IPS DF 6.9 (cell line): ENCODE measurements around the gene THSD4.
"Not testable (repeated sequence)": the region's sequence is repeated elsewhere in the genome, so short reads cannot be mapped to it uniquely, and the experiment has no call there.

Experiments
- DNase-seq: peaks from one replicate; pipeline ENCODE4 v3.0.0-alpha.2; 2013; ENCODE audit warnings: low read depth, low spot score
- H3K27ac ChIP-seq: one replicate; pipeline ENCODE4 v1.5.1; 2013; ENCODE audit warnings: low read length, control low read depth
- H3K27me3 ChIP-seq: 2 replicates; pipeline ENCODE4 v1.6.1; 2013; ENCODE audit warnings: mild to moderate bottlenecking, low read length; ENCODE audit not compliant: control insufficient read depth, insufficient read depth
- H3K36me3 ChIP-seq: 2 replicates; pipeline ENCODE4 v1.6.1; 2013; ENCODE audit warnings: low read length; ENCODE audit not compliant: control insufficient read depth, insufficient read depth
- H3K4me1 ChIP-seq: 2 replicates; pipeline ENCODE4 v1.6.1; 2013; ENCODE audit warnings: low read length; ENCODE audit not compliant: control insufficient read depth, insufficient read depth
- H3K4me3 ChIP-seq: 2 replicates; pipeline ENCODE4 v1.5.1; 2013; ENCODE audit warnings: mild to moderate bottlenecking, low read length
- H3K9me3 ChIP-seq: 2 replicates; pipeline ENCODE4 v1.6.1; 2013; ENCODE audit warnings: low read length, inconsistent platforms; ENCODE audit not compliant: control insufficient read depth, insufficient read depth
- WGBS: extraction: QIAGEN DNeasy Blood & Tissue Kit; methylation state at CpG from one replicate; pipeline ENCODE4 v1.1.7; 2013; ENCODE audit warnings: mixed read lengths, missing lambda C conversion rate; ENCODE audit not compliant: insufficient read length, insufficient coverage; 5-methylcytosine and 5-hydroxymethylcytosine counted together

Gene THSD4

DNA sequence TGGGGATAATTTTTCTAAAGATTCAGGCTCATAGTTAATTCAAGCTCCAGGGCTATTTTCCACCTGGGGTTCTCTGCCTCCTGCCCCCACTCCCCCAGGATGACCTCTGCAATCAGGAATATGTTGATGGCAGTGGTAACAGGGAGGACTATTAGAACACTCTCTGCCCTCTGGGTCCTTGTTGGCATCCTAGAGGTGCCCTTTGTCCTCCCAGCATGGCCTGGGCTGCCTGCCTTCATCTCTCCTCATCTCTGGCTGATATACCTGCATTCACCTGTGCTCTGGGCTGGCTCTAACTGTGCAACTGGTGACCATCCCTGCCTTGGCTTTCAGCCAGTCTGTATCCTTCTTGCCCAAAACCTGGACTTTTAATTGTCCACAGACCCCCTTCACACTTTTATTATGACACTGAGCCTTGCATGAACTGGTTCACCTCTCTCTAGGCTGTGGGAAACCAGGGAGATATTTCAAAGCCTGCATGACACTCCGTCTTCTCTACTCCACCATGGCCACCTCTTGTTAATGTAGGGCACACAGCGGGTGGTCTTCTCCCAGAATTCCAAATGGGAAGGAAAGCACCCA lies 199.8 kb downstream of the THSD4 start:
- WGBS, result no CpG with 5 or more reads among the region's 2 CpGs
- Histone ChIP-seq H3K27ac (no peak overlapping the region), H3K9me3 (no peaks in the 10 kb centered on the region), H3K36me3 (no peaks in the 10 kb centered on the region), H3K4me3 (no peak overlapping the region), H3K27me3 (no peaks in the 10 kb centered on the region), H3K4me1 (no peaks in the 10 kb centered on the region)
- DNase-seq, result no peak

DNA sequence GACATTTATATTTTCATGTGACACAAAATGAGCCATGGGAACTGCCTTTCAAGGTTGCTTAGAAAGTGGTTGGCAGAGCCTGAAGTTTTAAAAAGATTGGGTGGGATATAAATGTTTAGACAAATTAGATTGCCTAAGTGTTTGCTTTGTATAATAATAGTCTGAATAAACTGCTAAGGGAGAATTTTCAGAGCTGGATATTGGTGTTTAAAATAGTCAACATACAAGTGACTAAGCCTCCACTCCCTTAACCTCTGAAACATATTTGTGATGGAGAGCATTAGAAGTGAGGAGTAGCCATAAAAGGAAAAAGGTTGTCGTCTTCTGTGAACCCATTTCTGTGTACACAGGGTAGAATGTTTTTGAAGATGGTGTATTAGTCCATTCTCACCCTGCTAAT lies 201.6 kb downstream of the THSD4 start:
- Histone ChIP-seq H3K27ac (no peak overlapping the region), H3K9me3 (no peaks in the 10 kb centered on the region), H3K36me3 (no peaks in the 10 kb centered on the region), H3K4me3 (no peak overlapping the region), H3K27me3 (no peaks in the 10 kb centered on the region), H3K4me1 (no peaks in the 10 kb centered on the region)
- DNase-seq, result no peak
- no CpG with 5 or more reads among the region's 1 CpG for whole genome bisulfite sequencing

- not testable (repeated sequence) for DNase-seq, H3K9me3 ChIP-seq, H3K4me1 ChIP-seq, H3K36me3 ChIP-seq, H3K27ac ChIP-seq, H3K27me3 ChIP-seq, H3K4me3 ChIP-seq
- no CpG with 5 or more reads among the region's 3 CpGs for WGBS
Observed at GRCh38 chr15:71319424-71319823, 204.2 kb downstream of the THSD4 start.

DNA sequence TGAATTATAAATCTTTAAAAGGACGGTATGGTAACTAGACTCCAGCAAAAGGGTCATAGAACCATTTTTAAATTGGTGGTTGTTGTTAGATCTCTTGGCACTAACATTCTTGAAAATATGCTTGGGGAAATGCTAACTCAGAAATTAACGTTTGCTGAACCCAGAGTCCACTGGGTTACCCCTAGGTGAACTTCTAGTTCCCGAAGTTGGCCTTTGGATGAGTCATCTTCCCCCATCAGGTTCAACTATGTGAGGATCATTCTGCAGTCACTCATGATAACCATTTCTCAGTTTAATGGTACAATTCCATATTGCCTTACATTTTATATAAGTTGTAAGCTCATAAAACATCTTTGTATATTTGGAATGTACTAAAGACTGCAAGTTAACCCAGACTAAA lies 204.7 kb downstream of the THSD4 start:
- Histone ChIP-seq H3K4me1 (no peaks in the 10 kb centered on the region), H3K4me3 (no peak overlapping the region), H3K36me3 (no peaks in the 10 kb centered on the region), H3K27ac (no peak overlapping the region), H3K27me3 (no peaks in the 10 kb centered on the region), H3K9me3 (no peaks in the 10 kb centered on the region)
- WGBS, result no CpG with 5 or more reads among the region's 3 CpGs
- DNase-seq, result no peak

- Histone ChIP-seq H3K27ac (no peak overlapping the region), H3K4me1 (no peaks in the 10 kb centered on the region), H3K9me3 (no peaks in the 10 kb centered on the region), H3K27me3 (no peaks in the 10 kb centered on the region), H3K4me3 (no peak overlapping the region), H3K36me3 (no peaks in the 10 kb centered on the region)
- no CpG with 5 or more reads among the region's 4 CpGs for WGBS
- DNase-seq, result no peak
Observed at GRCh38 chr15:71323082-71323481, 207.8 kb downstream of the THSD4 start.

DNA sequence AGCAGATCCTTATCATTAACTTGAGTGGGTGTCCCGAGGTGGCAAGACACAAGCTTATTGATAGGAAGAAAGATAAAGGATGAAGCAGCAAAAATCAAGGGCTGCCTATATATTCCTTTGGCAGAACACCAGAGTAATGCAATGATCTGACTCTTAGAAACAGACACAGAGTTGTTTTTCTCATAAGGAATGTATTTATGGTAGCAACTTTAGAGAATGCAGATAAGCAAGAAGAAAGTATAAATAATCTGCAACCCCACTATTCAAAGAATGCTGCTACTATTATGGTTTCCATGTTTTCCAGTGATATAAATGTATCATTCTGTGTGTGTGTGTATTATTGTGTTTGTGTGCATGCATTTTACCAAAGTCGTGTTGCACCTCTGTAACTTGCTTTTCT lies 208.3 kb downstream of the THSD4 start:
- H3K27ac ChIP-seq, result no peak overlapping the region
- no peaks in the 10 kb centered on the region for H3K36me3 ChIP-seq
- DNase-seq, result no peak
- H3K27me3 ChIP-seq, result no peaks in the 10 kb centered on the region
- no peaks in the 10 kb centered on the region for H3K4me1 ChIP-seq
- no peaks in the 10 kb centered on the region for H3K9me3 ChIP-seq
- no peak overlapping the region for H3K4me3 ChIP-seq
- WGBS, result no CpG with 5 or more reads among the region's 2 CpGs

DNA sequence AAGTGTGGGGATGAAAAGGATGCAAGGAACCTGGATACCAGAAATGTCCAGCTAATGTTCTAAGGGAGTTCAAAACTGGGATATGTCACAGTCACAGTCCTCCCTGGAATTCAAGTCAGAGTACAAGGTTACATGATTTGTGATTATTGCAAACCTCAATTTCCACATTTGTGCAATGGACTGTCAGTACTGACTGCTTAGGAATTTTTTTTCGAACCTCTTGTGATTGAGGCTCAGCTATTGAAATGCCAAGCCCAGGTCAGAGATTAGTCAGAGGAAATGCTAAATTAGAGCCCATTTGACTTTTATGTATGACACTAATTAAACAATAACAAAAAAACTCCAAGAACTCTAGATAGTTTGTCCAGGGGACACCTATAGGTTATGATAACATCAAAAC lies 210.2 kb downstream of the THSD4 start:
- no peak overlapping the region for H3K4me3 ChIP-seq
- no peak for DNase-seq
- H3K4me1 ChIP-seq, result no peaks in the 10 kb centered on the region
- no peaks in the 10 kb centered on the region for H3K36me3 ChIP-seq
- no peak overlapping the region for H3K27ac ChIP-seq
- no CpG with 5 or more reads among the region's 1 CpG for WGBS
- H3K27me3 ChIP-seq, result no peaks in the 10 kb centered on the region
- H3K9me3 ChIP-seq, result no peaks in the 10 kb centered on the region

DNA sequence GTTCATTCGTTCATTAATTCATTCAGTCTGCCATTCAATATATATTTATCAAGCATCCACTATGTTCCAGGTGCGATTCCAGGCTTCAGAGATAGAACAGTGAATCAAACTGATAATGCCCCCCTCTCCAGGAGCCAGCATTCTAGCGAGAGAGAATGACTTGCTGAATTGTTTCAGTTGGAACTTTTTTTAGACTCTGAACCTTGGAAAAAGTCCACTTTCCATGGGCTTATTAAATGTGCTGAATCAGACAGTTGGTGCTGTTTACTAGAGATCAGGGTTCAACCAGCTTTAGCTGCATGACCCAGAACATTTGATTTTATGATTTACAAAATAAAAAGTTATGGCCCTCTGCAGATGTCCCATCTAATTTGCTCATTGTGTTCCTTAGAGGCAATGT lies 213.2 kb downstream of the THSD4 start:
- Histone ChIP-seq H3K4me3 (no peak overlapping the region), H3K27me3 (no peaks in the 10 kb centered on the region), H3K4me1 (no peaks in the 10 kb centered on the region), H3K36me3 (no peaks in the 10 kb centered on the region), H3K27ac (no peak overlapping the region), H3K9me3 (no peaks in the 10 kb centered on the region)
- no CpG with 5 or more reads among the region's 3 CpGs for WGBS
- no peak for DNase-seq

DNA sequence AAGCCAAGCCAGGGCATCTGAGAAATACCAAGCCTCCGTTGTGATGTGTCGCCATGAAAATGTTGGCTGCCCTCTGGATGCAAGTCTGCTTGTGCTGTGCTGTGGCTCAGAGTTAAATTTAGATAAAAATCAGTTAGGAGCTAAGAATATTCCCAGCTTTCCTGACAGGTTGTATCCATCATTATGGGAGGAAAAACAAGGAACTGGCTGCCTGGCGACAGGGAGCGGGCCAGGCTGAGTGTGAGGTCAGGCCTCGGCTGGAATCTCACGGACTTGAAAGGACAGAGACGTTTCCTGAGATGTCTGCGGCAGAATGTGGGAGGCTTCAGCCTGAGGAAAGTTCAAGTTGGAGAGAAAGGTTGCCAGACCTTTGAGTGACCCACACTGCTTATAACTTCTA lies 213.8 kb downstream of the THSD4 start:
- no peak overlapping the region for H3K4me3 ChIP-seq
- H3K27me3 ChIP-seq, result no peaks in the 10 kb centered on the region
- DNase-seq, result no peak
- H3K36me3 ChIP-seq, result no peaks in the 10 kb centered on the region
- no peaks in the 10 kb centered on the region for H3K4me1 ChIP-seq
- WGBS, result no CpG with 5 or more reads among the region's 8 CpGs
- H3K27ac ChIP-seq, result no peak overlapping the region
- H3K9me3 ChIP-seq, result no peaks in the 10 kb centered on the region

DNA sequence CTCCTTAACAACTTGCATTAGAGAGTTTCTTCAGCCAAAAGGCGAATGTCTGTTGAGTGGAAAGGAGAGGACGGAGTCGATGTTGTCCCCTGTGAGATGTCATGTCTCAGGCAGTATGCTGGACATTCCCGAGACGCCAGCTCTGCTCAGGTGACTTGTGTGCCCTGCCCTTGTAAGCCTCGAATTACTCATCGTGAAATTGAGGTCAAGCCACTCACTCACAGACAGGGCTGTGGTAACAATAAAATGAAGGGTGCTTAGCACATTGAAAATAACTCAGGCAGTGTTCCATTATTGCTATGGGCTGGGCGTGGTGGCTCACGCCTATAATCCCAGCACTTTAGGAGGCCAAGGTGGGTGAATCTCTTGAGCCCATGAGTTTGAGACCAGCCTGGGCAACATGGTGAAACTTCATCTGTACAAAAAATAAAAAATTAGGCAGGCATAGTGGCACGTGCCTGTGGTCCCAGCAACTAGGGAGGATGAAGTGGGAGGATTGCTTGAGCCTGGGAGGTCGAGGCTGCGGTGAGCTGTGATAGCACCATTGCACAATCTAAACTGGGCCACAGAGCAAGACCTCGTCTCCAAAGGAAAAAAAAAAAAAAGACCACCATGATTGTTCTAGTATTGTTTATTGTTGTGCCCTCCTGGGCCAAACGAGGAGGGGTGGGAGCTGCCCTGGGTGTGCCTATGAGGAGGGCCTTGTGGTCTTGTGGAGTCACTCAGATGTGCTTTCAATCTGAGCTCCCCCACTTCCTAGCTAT lies 214.4 kb downstream of the THSD4 start:
- DNase-seq, result no peak
- no CpG with 5 or more reads among the region's 14 CpGs for WGBS
- Histone ChIP-seq H3K36me3 (no peaks in the 10 kb centered on the region), H3K27me3 (no peaks in the 10 kb centered on the region), H3K4me3 (no peak overlapping the region), H3K4me1 (no peaks in the 10 kb centered on the region), H3K27ac (no peak overlapping the region), H3K9me3 (no peaks in the 10 kb centered on the region)

GRCh38 chr15:71330638-71331162 lies 215.4 kb downstream of the THSD4 start:
- DNase-seq, result no peak
- no peaks in the 10 kb centered on the region for H3K4me1 ChIP-seq
- H3K36me3 ChIP-seq, result no peaks in the 10 kb centered on the region
- no CpG with 5 or more reads among the region's 11 CpGs for WGBS
- H3K27ac ChIP-seq, result no peak overlapping the region
- H3K4me3 ChIP-seq, result no peak overlapping the region
- no peaks in the 10 kb centered on the region for H3K9me3 ChIP-seq
- H3K27me3 ChIP-seq, result no peaks in the 10 kb centered on the region
